H9 (cell line): ENCODE data around the gene CCDC12. TPM values are rescaled to one million over a fixed set of nuclear protein-coding genes. Genes with fewer than 3 reads are reported as not detected.

ENCODE experiments used
- DNase-seq: peaks from one replicate; pipeline ENCODE4 v3.0.0-alpha.2; 2017
- H2AFZ ChIP-seq: one replicate; pipeline ENCODE4 v1.6.1; 2013; ENCODE audit warnings: mild to moderate bottlenecking, low read length, control low read depth, moderate library complexity
- H2AK5ac ChIP-seq: 2 replicates; pipeline ENCODE4 v1.6.1; 2013; ENCODE audit warnings: low read length, control low read depth, mixed read lengths; ENCODE audit not compliant: insufficient read length
- H2BK120ac ChIP-seq: one replicate; pipeline ENCODE4 v1.6.1; 2013; ENCODE audit warnings: low read depth, mild to moderate bottlenecking, low read length, control low read depth, inconsistent platforms; ENCODE audit not compliant: poor library complexity, severe bottlenecking
- H2BK12ac ChIP-seq: 2 replicates; pipeline ENCODE4 v1.6.1; 2013; ENCODE audit warnings: low read length, control low read depth, mixed read lengths, low read depth; ENCODE audit not compliant: insufficient read length
- H2BK15ac ChIP-seq: 2 replicates; pipeline ENCODE4 v1.6.1; 2013; ENCODE audit warnings: low read depth, low read length, control low read depth
- H2BK20ac ChIP-seq: one replicate; pipeline ENCODE4 v1.6.1; 2013; ENCODE audit warnings: low read depth, mild to moderate bottlenecking, low read length, control low read depth, inconsistent platforms; ENCODE audit not compliant: poor library complexity, severe bottlenecking
- H2BK5ac ChIP-seq: 2 replicates; pipeline ENCODE4 v1.6.1; 2013; ENCODE audit warnings: low read length, control low read depth, mixed read lengths; ENCODE audit not compliant: insufficient read length
- H3K14ac ChIP-seq: 2 replicates; pipeline ENCODE4 v1.6.1; 2013; ENCODE audit warnings: low read length, control low read depth; ENCODE audit not compliant: insufficient read depth
- H3K18ac ChIP-seq: 2 replicates; pipeline ENCODE4 v1.6.1; 2013; ENCODE audit warnings: low read depth, mild to moderate bottlenecking, mixed read lengths, low read length, control low read depth; ENCODE audit not compliant: insufficient read length
- H3K23ac ChIP-seq: 2 replicates; pipeline ENCODE4 v1.6.1; 2013; ENCODE audit warnings: low read length, control low read depth, mixed read lengths, low read depth; ENCODE audit not compliant: insufficient read length
- H3K23me2 ChIP-seq: 2 replicates; pipeline ENCODE4 v1.6.1; 2013; ENCODE audit warnings: low read depth, mild to moderate bottlenecking, mixed read lengths, low read length, control low read depth; ENCODE audit not compliant: insufficient read length, poor library complexity, severe bottlenecking
- H3K27ac ChIP-seq: 2 replicates; pipeline ENCODE4 v1.5.1; 2013; ENCODE audit warnings: low read length, control low read depth, mixed read lengths, low read depth; ENCODE audit not compliant: insufficient read length
- H3K27me3 ChIP-seq: 2 replicates; pipeline ENCODE4 v1.6.1; 2013; ENCODE audit warnings: low read length, control low read depth, inconsistent platforms; ENCODE audit not compliant: insufficient read depth
- H3K4ac ChIP-seq: 2 replicates; pipeline ENCODE4 v1.6.1; 2013; ENCODE audit warnings: low read depth, mild to moderate bottlenecking, control low read depth, inconsistent platforms, low read length, moderate library complexity
- H3K4me1 ChIP-seq: 2 replicates; pipeline ENCODE4 v1.6.1; 2013; ENCODE audit warnings: low read length, control low read depth, inconsistent platforms; ENCODE audit not compliant: insufficient read depth
- H3K4me2 ChIP-seq: 2 replicates; pipeline ENCODE4 v1.6.1; 2013; ENCODE audit warnings: low read length, control low read depth, mixed read lengths; ENCODE audit not compliant: insufficient read length, insufficient read depth
- H3K56ac ChIP-seq: 2 replicates; pipeline ENCODE4 v1.6.1; 2013; ENCODE audit warnings: low read depth, mild to moderate bottlenecking, mixed read lengths, low read length, control low read depth; ENCODE audit not compliant: insufficient read length
- H3K79me1 ChIP-seq: 2 replicates; pipeline ENCODE4 v1.6.1; 2013; ENCODE audit warnings: low read depth, mild to moderate bottlenecking, moderate library complexity, low read length, control low read depth, inconsistent platforms; ENCODE audit not compliant: insufficient read depth, poor library complexity, severe bottlenecking
- H3K79me2 ChIP-seq: 2 replicates; pipeline ENCODE4 v1.6.1; 2013; ENCODE audit warnings: low read length, control low read depth, inconsistent platforms; ENCODE audit not compliant: insufficient read depth
- H3K9ac ChIP-seq: 2 replicates; pipeline ENCODE4 v1.6.1; 2013; ENCODE audit warnings: low read length, control low read depth, mixed read lengths; ENCODE audit not compliant: insufficient read length; ENCODE audit errors: extremely low read depth
- H3K9me3 ChIP-seq: one replicate; pipeline ENCODE4 v1.6.1; 2013; ENCODE audit warnings: low read depth, low read length, inconsistent platforms; ENCODE audit not compliant: control insufficient read depth
- H3T11ph ChIP-seq: one replicate; pipeline ENCODE4 v1.6.1; 2013; ENCODE audit warnings: mild to moderate bottlenecking, low read length, control low read depth, inconsistent platforms
- H4K20me1 ChIP-seq: one replicate; pipeline ENCODE4 v1.6.1; 2013; ENCODE audit not compliant: control insufficient read depth, insufficient read length, insufficient read depth
- H4K5ac ChIP-seq: 2 replicates; pipeline ENCODE4 v1.6.1; 2013; ENCODE audit warnings: low read depth, mild to moderate bottlenecking, mixed read lengths, low read length, control low read depth; ENCODE audit not compliant: insufficient read length
- H4K8ac ChIP-seq: replicated peaks from 2 replicates; pipeline ENCODE4 v1.6.1; 2013; ENCODE audit warnings: low read length, control low read depth, mixed read lengths, low read depth; ENCODE audit not compliant: insufficient read length
- H4K91ac ChIP-seq: 2 replicates; pipeline ENCODE4 v1.6.1; 2013; ENCODE audit warnings: low read depth, mild to moderate bottlenecking, moderate library complexity, mixed read lengths, low read length, control low read depth; ENCODE audit not compliant: insufficient read length
- H3K27ac Mint-ChIP-seq, 3 experiments: 2 replicates in 2 of 3; 3 replicates in 1 of 3; pipeline ENCODE4 v1.8.0; 2020 to 2021; ENCODE audit warnings: mixed read lengths in 3 of 3, mild to moderate bottlenecking in 1 of 3, moderate library complexity in 1 of 3
- H3K27me3 Mint-ChIP-seq: 2 replicates; pipeline ENCODE4 v1.8.0; 2021; ENCODE audit warnings: low read depth, mild to moderate bottlenecking, moderate library complexity, mixed read lengths
- H3K36me3 Mint-ChIP-seq, 3 experiments: 2 replicates in 2 of 3; 3 replicates in 1 of 3; pipeline ENCODE4 v1.8.0; 2020 to 2021; ENCODE audit warnings: low read depth in 3 of 3, mixed read lengths in 3 of 3; ENCODE audit not compliant: insufficient read depth in 1 of 3
- H3K4me1 Mint-ChIP-seq, 2 experiments: 2 replicates each; pipeline ENCODE4 v1.8.0; 2020; ENCODE audit warnings: mixed read lengths in 2 of 2
- H3K4me3 Mint-ChIP-seq, 2 experiments: 2 replicates in 1 of 2; 3 replicates in 1 of 2; pipeline ENCODE4 v1.8.0; 2020 to 2021; ENCODE audit warnings: mild to moderate bottlenecking in 2 of 2, mixed read lengths in 2 of 2, moderate library complexity in 1 of 2
- H3K9me3 Mint-ChIP-seq, 2 experiments: 2 replicates in 1 of 2; 3 replicates in 1 of 2; pipeline ENCODE4 v1.8.0; 2020; ENCODE audit warnings: mild to moderate bottlenecking in 2 of 2, mixed read lengths in 2 of 2, moderate library complexity in 1 of 2
- WGBS: extraction: QIAGEN DNeasy Blood & Tissue Kit; methylation state at CpG from one replicate; pipeline ENCODE4 v1.1.7; 2013; ENCODE audit warnings: missing lambda C conversion rate, low lambda C conversion rate, mixed read lengths; ENCODE audit not compliant: insufficient read length; ENCODE audit errors: extremely low coverage; 5-methylcytosine and 5-hydroxymethylcytosine counted together
- total RNA-seq: library from RNA; stranded (reverse); gene quantifications from 2 replicates; pipeline ENCODE4 v1.2.1, GENCODE V29; 2021
- TF ChIP-seq, protein P1 (sequence below): fragments of 200-600 bp; sonication (generic); conservative IDR thresholded peaks from 3 replicates; pipeline ENCODE4 v1.8.0; 2021; ENCODE audit warnings: antibody characterized with exemption, mild to moderate bottlenecking

CCDC12 gene
- total RNA-seq, 1 experiment from 2014 or later: 54.0 TPM

DNA sequence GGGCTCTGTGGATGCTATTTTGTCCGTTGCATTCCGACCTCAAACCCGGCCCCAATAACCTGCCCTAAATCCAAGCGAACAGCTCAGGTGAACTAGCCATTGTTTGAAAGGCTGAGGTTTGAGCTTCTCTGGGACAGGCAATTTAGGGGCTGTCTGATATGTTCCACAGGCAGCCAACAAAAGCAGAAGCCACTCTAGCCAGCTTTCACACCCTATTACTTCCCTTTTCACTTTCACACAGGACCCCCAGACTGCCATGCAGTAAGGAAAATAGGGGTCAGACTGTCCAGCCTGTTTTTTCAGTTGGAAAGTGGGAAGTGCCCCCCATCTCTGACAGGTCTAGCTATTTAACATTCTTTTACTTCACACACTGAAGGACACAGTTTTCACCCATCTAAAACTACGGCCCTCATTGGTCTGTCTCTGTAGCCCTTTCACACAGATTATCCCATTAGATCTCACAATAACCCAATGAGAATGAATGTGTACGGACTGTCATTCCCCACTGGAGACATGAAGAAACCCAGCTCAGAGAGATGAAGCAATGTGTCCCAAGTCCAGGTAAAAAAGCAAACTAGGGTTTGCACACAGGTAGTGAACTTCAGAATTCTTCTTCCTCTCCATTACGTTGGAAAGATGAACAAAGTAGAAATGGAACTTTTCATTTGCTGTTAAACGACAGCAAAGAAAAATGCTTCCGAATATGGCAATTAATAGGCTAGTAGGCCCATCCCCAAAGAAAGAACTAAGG lies 1.9 kb downstream of the CCDC12 start:
- peak overlapping the region; percentile 98 to 99 for H3K4me3 Mint-ChIP-seq
- H4K5ac ChIP-seq: no peak overlapping the region
- no peak overlapping the region for H3K23ac ChIP-seq
- no peak overlapping the region for H2BK15ac ChIP-seq
- no peak overlapping the region for H3K27ac ChIP-seq
- H3K79me1 ChIP-seq: peaks cover 7% of the 10 kb centered on the region
- no peak overlapping the region for H3K14ac ChIP-seq
- no peaks in the 10 kb centered on the region for H3K4me1 ChIP-seq
- no peak overlapping the region for H2AK5ac ChIP-seq
- peaks cover 15 to 34% (median 20%) of the 10 kb centered on the region in 3 experiments for H3K36me3 Mint-ChIP-seq
- no peak for DNase-seq
- H3K4ac ChIP-seq: no peak overlapping the region
- no peaks in the 10 kb centered on the region for H3K9me3 ChIP-seq
- peaks cover 6% of the 10 kb centered on the region for H3K23me2 ChIP-seq
- H2BK120ac ChIP-seq: no peak overlapping the region
- no peaks in the 10 kb centered on the region; the same call in 1 of the 2 replicates for H3K27me3 Mint-ChIP-seq
- no peak overlapping the region for H3K56ac ChIP-seq
- no peak overlapping the region for H2BK5ac ChIP-seq
- H3K4me1 Mint-ChIP-seq: peaks cover 28 to 30% of the 10 kb centered on the region in 2 experiments
- H3T11ph ChIP-seq: no peak overlapping the region
- no peak overlapping the region for H4K8ac ChIP-seq
- H4K91ac ChIP-seq: no peak overlapping the region
- no peaks in the 10 kb centered on the region for H4K20me1 ChIP-seq
- no peak overlapping the region for H2AFZ ChIP-seq
- H3K4me2 ChIP-seq: no peak overlapping the region
- peaks cover 0 to 3% of the 10 kb centered on the region in 2 experiments; a peak in 1 of 5 replicates for H3K9me3 Mint-ChIP-seq
- H3K27ac Mint-ChIP-seq: peak overlapping the region in 1 of 3 experiments; percentile 35; a peak in 1 of 7 replicates
- TF ChIP-seq, protein P1, sequence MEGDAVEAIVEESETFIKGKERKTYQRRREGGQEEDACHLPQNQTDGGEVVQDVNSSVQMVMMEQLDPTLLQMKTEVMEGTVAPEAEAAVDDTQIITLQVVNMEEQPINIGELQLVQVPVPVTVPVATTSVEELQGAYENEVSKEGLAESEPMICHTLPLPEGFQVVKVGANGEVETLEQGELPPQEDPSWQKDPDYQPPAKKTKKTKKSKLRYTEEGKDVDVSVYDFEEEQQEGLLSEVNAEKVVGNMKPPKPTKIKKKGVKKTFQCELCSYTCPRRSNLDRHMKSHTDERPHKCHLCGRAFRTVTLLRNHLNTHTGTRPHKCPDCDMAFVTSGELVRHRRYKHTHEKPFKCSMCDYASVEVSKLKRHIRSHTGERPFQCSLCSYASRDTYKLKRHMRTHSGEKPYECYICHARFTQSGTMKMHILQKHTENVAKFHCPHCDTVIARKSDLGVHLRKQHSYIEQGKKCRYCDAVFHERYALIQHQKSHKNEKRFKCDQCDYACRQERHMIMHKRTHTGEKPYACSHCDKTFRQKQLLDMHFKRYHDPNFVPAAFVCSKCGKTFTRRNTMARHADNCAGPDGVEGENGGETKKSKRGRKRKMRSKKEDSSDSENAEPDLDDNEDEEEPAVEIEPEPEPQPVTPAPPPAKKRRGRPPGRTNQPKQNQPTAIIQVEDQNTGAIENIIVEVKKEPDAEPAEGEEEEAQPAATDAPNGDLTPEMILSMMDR: no peak
- WGBS: no CpG with 5 or more reads among the region's 9 CpGs
- peaks cover 41% of the 10 kb centered on the region for H3K79me2 ChIP-seq
- H3K27me3 ChIP-seq: no peaks in the 10 kb centered on the region
- H3K18ac ChIP-seq: no peak overlapping the region
- no peak overlapping the region for H3K9ac ChIP-seq
- no peak overlapping the region for H2BK20ac ChIP-seq
- no peak overlapping the region for H2BK12ac ChIP-seq
